ENCODE measurements around the gene ZNF160.

GRCh38 chr19:53103234-53104203 lies at the start of gene ZNF160:
- TF ChIP-seq CTCF (IDR thresholded peaks at IDR 0.05; ENCODE audit: insufficient read depth, low read length, poor library complexity, severe bottlenecking): no peak
- no peak for TF ChIP-seq EZH2phosphoT487 (conservative IDR thresholded peaks at IDR 0.05; ENCODE audit: low read length)

All from SU-DHL-6 (cell line).